KOPT-K1 (cell line): Measurements from ENCODE around the gene FUT2.

Experiments used
- H3K27ac ChIP-seq: fragments of 200-600 bp; sonication (generic); 2 replicates; pipeline ENCODE4 v1.5.1; 2016; ENCODE audit warnings: antibody characterized with exemption, mild to moderate bottlenecking, low read depth, low read length; ENCODE audit not compliant: poor library complexity, severe bottlenecking
- H3K36me3 ChIP-seq: fragments of 200-600 bp; sonication (generic); 2 replicates; pipeline ENCODE4 v1.5.1; 2017; ENCODE audit warnings: antibody characterized with exemption, mild to moderate bottlenecking, low read length, moderate library complexity; ENCODE audit not compliant: insufficient read depth
- H3K9me3 ChIP-seq: fragments of 200-600 bp; sonication (generic); 2 replicates; pipeline ENCODE4 v1.5.1; 2017; ENCODE audit warnings: antibody characterized with exemption, low read length, mild to moderate bottlenecking; ENCODE audit not compliant: insufficient read depth, poor library complexity, severe bottlenecking

Gene FUT2

DNA sequence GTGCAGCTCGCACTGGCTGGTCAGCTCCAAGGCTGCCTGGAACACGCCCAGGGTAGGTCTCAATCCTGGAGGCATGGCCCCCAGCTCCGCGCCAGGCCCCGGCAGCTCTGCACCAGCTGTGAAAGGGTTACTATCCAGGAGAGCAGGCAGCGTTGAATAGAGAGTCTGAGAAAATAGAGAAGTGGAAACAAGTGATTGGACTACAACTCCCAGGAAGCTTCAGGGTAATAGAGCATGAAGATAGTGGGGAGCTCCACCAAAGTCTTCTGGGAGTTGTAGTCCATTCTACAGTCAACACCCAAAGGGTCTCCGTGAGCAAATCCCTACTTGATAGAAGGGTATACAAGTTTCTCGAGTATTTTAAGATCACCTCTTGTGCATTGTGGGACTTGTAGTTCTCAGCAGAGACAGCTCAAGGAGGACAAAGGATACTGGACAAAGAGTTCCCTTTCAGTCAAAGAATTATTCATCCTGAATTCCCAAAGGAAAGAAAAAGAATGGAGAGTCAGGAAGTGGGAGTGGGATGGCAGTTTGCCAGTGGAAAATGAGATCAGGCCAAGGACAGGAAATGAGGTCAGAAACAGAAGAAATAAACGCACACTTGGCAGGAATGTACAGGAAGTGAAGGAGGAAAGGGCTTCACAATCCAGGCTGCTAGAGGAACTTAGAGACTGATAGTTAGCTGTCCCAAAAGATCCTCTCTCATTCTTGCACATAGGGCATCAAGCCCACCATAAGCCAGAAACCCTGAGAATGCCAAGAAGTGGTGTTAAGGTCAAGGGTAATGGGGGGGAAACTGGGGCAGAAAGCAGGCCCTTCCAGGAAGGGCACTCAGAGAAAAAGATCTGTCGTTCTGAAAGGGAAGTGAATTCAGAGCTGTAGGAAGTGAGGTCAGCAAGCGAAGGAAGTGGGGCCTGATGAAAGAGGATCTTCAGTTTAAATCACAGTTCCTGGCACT lies 29.3 kb downstream of the FUT2 start:
- Histone ChIP-seq H3K36me3 (no peaks in the 10 kb centered on the region), H3K27ac (peak overlapping the region; percentile 55), H3K9me3 (peaks cover 5% of the 10 kb centered on the region)

DNA sequence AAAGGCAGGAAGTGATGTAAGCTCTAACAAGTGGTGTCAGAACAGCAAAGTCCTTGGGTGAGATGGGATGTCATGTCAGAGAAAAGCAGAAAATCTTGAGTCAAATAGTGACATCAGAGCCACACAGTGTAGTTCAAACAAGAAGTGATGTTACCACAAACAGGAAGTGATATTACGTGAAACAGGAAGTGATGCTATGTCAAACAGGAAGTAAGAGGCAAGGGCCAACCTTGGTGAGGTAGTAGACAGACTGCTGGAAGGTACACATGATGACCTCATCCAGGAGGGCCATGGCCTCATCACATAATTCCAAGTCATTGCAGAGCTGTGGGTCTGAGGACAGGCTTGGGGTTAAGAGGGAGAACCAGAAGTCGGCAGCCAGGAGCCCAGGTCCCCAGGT lies 30.8 kb downstream of the FUT2 start:
- Histone ChIP-seq H3K27ac (no peak overlapping the region), H3K36me3 (no peaks in the 10 kb centered on the region), H3K9me3 (peaks cover 5% of the 10 kb centered on the region)

DNA sequence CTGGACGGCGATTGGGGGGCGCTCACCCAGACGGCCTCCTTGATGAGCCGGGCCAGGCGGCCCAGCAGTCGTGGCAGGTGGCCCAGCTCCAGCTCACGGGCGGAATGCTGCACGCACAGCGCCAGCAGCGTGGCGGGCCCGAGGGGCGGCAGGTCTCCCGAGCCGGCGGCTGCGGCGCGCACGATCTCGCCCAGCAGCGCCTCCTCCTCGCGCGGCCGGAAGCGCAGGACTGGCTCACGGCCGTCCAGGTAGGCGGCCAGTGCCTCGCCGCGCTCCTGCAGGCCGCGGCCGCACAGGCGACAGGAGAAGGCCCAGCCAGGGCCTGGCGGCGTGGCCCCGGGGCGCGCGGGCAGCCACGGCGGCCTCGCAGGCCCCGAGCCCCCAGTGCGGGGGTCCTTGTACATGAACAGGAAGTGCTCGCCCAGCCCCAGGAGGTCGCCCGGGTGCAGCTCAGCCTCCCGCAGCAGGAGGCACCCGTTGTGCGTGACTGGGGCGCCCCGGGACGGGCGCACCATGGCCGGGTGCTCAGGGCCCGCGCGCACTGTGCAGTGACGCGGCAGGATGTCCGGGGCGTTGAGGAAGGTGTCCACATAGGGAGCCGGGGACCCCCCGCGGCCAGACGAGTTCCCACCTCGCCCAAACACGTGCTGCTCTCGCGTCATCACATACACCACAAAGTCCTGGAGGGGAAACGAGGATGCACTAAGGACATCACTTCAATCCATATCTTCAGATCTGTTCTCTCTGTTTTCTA lies 33.3 kb downstream of the FUT2 start:
- Histone ChIP-seq H3K9me3 (peaks cover 5% of the 10 kb centered on the region), H3K27ac (no peak overlapping the region), H3K36me3 (no peaks in the 10 kb centered on the region)

DNA sequence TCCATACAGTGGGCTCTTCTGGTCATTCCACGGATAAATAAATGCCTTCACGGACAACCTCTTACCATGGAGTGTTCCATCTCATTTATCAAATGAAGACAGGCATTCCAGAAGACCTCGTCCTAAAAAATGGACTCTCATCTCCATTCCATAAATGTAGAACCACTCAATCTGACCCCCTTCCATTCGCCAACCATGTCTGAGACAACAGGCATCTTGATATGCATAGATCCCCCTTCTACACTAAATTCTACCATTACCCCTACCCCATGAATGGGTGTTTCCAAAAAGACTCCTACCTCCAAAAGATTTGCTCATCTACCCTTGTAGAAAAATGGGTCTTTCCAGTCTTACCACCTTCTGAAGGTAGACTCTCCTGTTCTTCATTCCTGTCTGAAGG lies 35.7 kb downstream of the FUT2 start:
- Histone ChIP-seq H3K9me3 (peaks cover 5% of the 10 kb centered on the region), H3K36me3 (no peaks in the 10 kb centered on the region), H3K27ac (no peak overlapping the region)

- Histone ChIP-seq H3K9me3 (no peaks in the 10 kb centered on the region), H3K27ac (no peak overlapping the region), H3K36me3 (no peaks in the 10 kb centered on the region)
Observed at GRCh38 chr19:48734625-48735024, 38.9 kb downstream of the FUT2 start.

- Histone ChIP-seq H3K27ac (no peak overlapping the region), H3K36me3 (no peaks in the 10 kb centered on the region), H3K9me3 (no peaks in the 10 kb centered on the region)
Observed at GRCh38 chr19:48735031-48735615, 39.4 kb downstream of the FUT2 start.

DNA sequence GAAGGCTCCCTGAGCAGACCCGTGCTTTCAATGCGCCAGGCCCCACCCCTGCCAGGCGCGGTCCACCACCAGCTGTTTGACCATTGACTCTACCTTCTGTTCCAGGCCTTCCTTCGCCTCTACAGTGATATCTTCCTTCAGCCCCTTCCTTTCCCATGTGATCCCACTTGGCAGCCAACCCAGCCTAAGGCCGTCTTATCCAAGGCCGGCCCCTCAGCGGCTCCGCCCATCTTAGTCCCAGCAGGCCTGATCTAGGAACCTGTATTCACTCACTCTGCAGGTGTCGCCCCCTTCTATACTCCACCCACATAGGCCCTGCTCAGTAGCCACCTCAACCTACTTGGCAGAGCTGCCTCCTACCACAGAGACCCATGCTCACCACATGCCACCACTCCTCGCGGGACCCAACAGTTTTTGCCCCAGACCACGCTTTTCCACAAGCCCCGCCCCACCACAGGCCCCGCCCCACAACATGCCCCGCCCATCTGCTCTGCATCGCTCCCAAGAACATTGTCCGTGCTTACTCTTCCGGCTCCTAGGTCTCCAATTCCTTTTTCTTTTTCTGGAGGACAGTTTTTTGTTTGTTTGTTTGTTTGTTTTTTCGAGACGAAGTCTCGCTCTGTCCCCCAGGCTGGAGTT lies 41.7 kb downstream of the FUT2 start:
- H3K27ac ChIP-seq: no peak overlapping the region

GRCh38 chr19:48738557-48739403 lies 43.0 kb downstream of the FUT2 start:
- Histone ChIP-seq H3K36me3 (no peaks in the 10 kb centered on the region), H3K27ac (no peak overlapping the region)

More for the DNA sequence above, 41.7 kb downstream of the FUT2 start:
- H3K36me3 ChIP-seq: no peaks in the 10 kb centered on the region
- H3K9me3 ChIP-seq: no peaks in the 10 kb centered on the region

DNA sequence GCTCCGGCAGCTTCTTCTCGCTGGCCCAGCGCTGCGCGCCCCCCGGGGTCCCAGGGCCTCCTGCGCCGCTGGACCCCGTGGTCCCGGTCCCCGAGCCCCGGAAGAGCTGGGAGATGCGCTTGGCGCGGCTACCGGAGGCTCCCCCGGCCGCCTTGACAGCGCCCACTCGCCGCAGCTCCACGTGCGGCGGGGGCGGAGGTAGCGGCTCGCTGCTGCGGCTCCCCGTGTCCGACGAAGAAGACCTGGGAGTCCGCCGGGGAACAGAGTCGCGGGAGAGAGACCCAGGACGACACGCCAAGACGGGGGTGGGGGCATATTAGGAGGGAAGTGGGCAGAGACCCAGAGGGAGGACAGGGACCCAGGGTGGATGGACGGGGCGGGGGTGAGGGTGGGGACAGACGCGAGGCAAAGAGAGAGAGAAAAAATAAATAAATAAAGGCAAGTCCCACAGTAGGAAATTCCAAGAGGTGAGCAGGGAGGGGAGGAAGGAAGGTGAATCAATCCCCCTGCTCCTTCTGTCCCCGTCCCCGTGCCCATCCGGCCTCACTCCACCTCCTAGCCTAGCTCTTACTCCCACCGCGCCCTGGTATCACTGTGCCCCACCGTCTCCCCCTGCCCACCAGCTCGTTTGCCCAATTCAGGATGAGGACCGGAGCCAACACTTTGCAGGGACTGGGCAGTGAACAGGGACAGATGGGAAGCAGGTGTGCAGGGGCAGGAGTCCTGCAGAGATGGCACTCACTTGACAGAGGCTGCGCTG lies 43.8 kb downstream of the FUT2 start:
- Histone ChIP-seq H3K9me3 (no peaks in the 10 kb centered on the region), H3K27ac (no peak overlapping the region), H3K36me3 (no peaks in the 10 kb centered on the region)

More at GRCh38 chr19:48738557-48739403, 43.0 kb downstream of the FUT2 start:
- no peaks in the 10 kb centered on the region for H3K9me3 ChIP-seq

DNA sequence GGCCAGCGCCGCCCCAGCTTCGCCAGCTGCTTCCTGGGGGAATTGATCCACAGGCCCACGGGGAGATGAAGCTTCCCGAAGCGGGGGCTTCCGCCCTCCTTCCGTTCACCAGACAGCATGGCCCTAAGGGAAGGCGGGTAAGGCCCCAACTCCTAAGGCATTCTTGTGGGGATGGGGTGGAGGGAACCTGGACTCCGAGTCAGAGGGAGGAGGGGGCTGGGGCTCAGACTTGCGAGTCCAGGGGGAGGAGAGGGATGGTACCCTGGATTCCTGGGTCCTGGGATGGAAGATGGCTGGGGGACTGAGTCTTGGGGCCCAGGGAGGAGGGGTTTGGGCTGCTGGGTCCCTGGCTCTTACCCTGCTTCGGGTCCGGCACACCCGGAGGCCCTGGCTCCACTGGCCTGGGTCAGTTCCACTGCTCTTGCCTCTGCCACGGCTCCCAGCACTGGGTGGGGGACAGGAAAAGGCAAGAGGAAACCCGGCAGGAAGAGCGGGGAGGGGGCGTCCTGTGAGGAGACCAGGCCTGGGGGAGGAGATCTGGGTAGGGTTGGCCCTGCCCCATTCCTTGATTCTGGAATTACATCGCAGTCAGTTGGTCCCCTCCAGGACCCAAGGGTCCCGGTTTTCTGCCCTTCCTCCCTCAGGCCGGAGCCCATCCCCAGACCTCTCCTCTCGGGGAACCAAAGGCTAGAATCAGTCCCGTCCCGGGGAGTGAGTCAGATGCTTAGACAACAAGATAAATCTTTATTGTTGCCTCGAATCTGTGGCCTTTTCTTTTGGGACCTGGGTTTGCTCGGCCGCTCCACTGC lies 44.6 kb downstream of the FUT2 start, which contains the start of gene RASIP1:
Gene RASIP1 (minus strand): TSS at position 447 of the 809 bp plus-strand sequence. CDS start 328 bp downstream, at position 119.
- Histone ChIP-seq H3K27ac (no peak within 1 kb of the TSS), H3K36me3 (no peaks in the 10 kb centered on the region), H3K9me3 (no peaks in the 10 kb centered on the region)

DNA sequence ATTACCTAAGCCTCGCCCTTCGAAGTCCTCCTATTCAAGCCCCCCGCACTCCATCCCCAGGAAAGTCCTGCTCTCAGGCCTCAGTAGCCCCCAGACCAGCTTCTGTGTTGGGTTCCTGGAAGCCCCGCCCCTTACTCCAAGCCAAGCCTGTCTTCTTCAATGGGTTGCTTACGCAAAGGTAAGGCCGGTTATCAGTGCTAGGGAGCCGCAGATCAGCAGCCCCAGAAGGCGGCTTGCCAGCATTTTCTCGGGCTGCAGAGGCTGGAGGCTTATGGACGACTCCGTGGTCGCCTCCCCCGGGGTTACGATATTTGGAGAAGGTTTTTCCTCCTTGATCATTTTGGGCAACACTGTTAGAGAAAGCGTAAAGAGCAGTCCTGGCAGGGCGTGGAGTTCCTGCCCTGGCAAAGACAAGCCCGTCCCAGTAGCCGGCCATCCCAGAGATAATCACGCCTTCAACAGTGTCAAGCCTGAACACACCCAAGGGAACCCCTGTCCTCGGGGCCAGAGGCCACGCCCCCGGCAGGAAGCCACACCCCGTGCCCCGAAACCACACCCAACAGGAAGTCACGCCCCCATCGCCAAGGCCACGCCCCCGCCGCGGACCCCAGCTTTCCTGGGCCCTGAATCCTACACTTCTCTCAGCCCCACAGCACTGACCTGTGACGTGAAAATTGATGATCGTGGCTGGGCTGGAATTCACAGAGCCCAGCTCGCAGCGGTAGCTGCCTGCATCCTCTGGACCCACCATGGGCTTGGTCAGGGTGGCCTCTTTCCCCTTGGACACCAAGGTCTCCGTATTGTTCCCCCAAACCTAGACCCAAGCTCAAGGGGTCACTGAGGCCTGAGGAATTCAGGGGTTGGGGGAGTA lies 45.6 kb downstream of the FUT2 start:
- no peaks in the 10 kb centered on the region for H3K9me3 ChIP-seq
- H3K27ac ChIP-seq: no peak overlapping the region
- no peaks in the 10 kb centered on the region for H3K36me3 ChIP-seq

DNA sequence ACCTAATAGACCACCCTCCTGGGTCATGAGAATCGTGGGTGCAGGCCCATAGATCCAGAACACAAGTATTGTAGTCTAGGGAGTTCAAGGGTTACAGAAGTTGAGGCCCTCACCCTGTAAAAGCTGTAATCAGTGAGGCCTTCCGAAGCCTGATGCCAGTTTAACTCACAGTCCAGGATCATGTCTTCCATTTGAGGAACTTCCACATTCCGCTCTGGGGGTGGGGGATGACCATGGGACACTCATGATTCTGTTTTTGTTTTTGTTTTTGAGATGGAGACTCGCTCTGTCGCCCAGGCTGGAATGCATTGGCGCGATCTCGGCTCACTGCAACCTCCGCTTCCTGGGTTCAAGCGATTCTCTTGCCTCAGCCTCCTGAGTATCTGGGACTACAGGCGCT lies 46.3 kb downstream of the FUT2 start:
- Histone ChIP-seq H3K9me3 (no peaks in the 10 kb centered on the region), H3K27ac (no peak overlapping the region), H3K36me3 (no peaks in the 10 kb centered on the region)
